Medulla oblongata (tissue), 1 donor: Measurements from ENCODE around the gene LPAR5.
A peak's percentile ranks its signal among the peaks of the same experiment; 100 is the strongest.

ENCODE experiments used
- DNase-seq: peaks from one replicate; pipeline ENCODE4 v3.0.0-alpha.2; 2015; ENCODE audit errors: extremely low spot score

LPAR5 gene

GRCh38 chr12:6635856-6636531 lies at the start of gene LPAR5:
LPAR5 (minus strand) TSS chr12:6635959; CDS start chr12:6621248, 14,711 bp downstream.
- DNase-seq, result peak; percentile 62

- peak; percentile 36 for DNase-seq
These were observed 48.9 kb upstream of the LPAR5 start for GRCh38 chr12:6684609-6685008.

- no peak for DNase-seq
These were observed 41.2 kb upstream of the LPAR5 start for GRCh38 chr12:6676962-6677361.

- no peak for DNase-seq
These were observed 36.4 kb upstream of the LPAR5 start for GRCh38 chr12:6672143-6672542.

GRCh38 chr12:6667559-6668210 lies 31.9 kb upstream of the LPAR5 start:
- DNase-seq, result no peak

- no peak for DNase-seq
These were observed 30.5 kb upstream of the LPAR5 start for GRCh38 chr12:6666211-6666610.

GRCh38 chr12:6664902-6665301 lies 29.1 kb upstream of the LPAR5 start:
- no peak for DNase-seq

- DNase-seq, result peak; percentile 100
These were observed 27.4 kb upstream of the LPAR5 start, which contains the start of gene ING4 for GRCh38 chr12:6662906-6663742. ING4 (minus strand) TSS chr12:6663119; CDS start chr12:6663101, 18 bp downstream.

GRCh38 chr12:6662602-6662905 lies 26.8 kb upstream of the LPAR5 start:
- peak; percentile 13 for DNase-seq

GRCh38 chr12:6653987-6654386 lies 18.2 kb upstream of the LPAR5 start:
- no peak for DNase-seq

- DNase-seq, result no peak
These were observed 17.6 kb upstream of the LPAR5 start for GRCh38 chr12:6653342-6653741.

- no peak for DNase-seq
These were observed 16.6 kb upstream of the LPAR5 start for GRCh38 chr12:6652391-6652790.

- no peak for DNase-seq
These were observed 15.1 kb upstream of the LPAR5 start for GRCh38 chr12:6650832-6651231.

GRCh38 chr12:6647083-6647604 lies 11.4 kb upstream of the LPAR5 start, which contains the start of gene ACRBP:
ACRBP (minus strand) TSS chr12:6647432; CDS start chr12:6647366, 66 bp downstream.
- DNase-seq, result peak; percentile 85

- DNase-seq, result no peak
These were observed 10.7 kb upstream of the LPAR5 start for GRCh38 chr12:6646276-6647082.

- peak; percentile 63 for DNase-seq
These were observed 9.1 kb upstream of the LPAR5 start for GRCh38 chr12:6644903-6645302.

GRCh38 chr12:6644257-6644596 lies 8.5 kb upstream of the LPAR5 start:
- peak; percentile 81 for DNase-seq

- peak; percentile 81 for DNase-seq
These were observed 8.0 kb upstream of the LPAR5 start for GRCh38 chr12:6643569-6644256.

- DNase-seq, result no peak
These were observed 5.4 kb upstream of the LPAR5 start for GRCh38 chr12:6641131-6641530.

GRCh38 chr12:6640497-6640896 lies 4.7 kb upstream of the LPAR5 start:
- no peak for DNase-seq
